ENCODE results near the gene HMGXB3.

GRCh38 chr5:150082889-150083288 lies 82.3 kb downstream of the HMGXB3 start:
- TF ChIP-seq CTCF (conservative IDR thresholded peaks at IDR 0.05 in 1 of 2, IDR thresholded peaks at IDR 0.05 in 1 of 2; ENCODE audit: extremely low read depth in 1 of 2, insufficient read depth in 1 of 2, low read depth in 1 of 2, low read length in 2 of 2) (no peak), EZH2 (IDR thresholded peaks at IDR 0.05; ENCODE audit: borderline replicate concordance, low read length) (no peak)

All from mammary epithelial cell (primary cell).